ENCODE measurements around the gene CBY1.

CBY1 gene

GRCh38 chr22:38715852-38716251 lies 59.4 kb downstream of the CBY1 start:
- no peak overlapping the region for H3K4me3 ChIP-seq (ENCODE audit: low read length)
- DNase-seq (ENCODE audit: low read depth, low spot score): no peak

GRCh38 chr22:38716271-38716670 lies 59.8 kb downstream of the CBY1 start:
- H3K4me3 ChIP-seq (ENCODE audit: low read length): no peak overlapping the region
- no peak for DNase-seq (ENCODE audit: low read depth, low spot score)

- no peak for DNase-seq (ENCODE audit: low read depth, low spot score)
Observed at GRCh38 chr22:38716826-38717225, 60.4 kb downstream of the CBY1 start.

GRCh38 chr22:38717244-38717643 lies 60.8 kb downstream of the CBY1 start:
- no peak overlapping the region for H3K4me3 ChIP-seq (ENCODE audit: low read length)
- no peak for DNase-seq (ENCODE audit: low read depth, low spot score)

More at GRCh38 chr22:38716826-38717225, 60.4 kb downstream of the CBY1 start:
- H3K4me3 ChIP-seq (ENCODE audit: low read length): no peak overlapping the region

GRCh38 chr22:38718414-38718813 lies 62.0 kb downstream of the CBY1 start:
- no peak overlapping the region for H3K4me3 ChIP-seq (ENCODE audit: low read length)
- no peak for DNase-seq (ENCODE audit: low read depth, low spot score)

GRCh38 chr22:38719196-38719595 lies 62.8 kb downstream of the CBY1 start:
- H3K4me3 ChIP-seq (ENCODE audit: low read length): no peak overlapping the region
- DNase-seq (ENCODE audit: low read depth, low spot score): no peak

- no peak overlapping the region for H3K4me3 ChIP-seq (ENCODE audit: low read length)
- DNase-seq (ENCODE audit: low read depth, low spot score): no peak
Observed at GRCh38 chr22:38720350-38720749, 63.9 kb downstream of the CBY1 start.

- no peak for DNase-seq (ENCODE audit: low read depth, low spot score)
- no peak overlapping the region for H3K4me3 ChIP-seq (ENCODE audit: low read length)
Observed at GRCh38 chr22:38721551-38721950, 65.1 kb downstream of the CBY1 start.

Measured in Jurkat, Clone E6-1 (cell line).